Stimulated activated CD8-positive, alpha-beta memory T cell treated with anti-CD3 and anti-CD28 coated beads, Interleukin-4, amount 100 ng/mL, for 48 hours (primary cell): Measurements from ENCODE around the gene C4orf51.

Source experiments
- DNase-seq: peaks from one replicate; pipeline ENCODE4 v3.0.0-alpha.2; 2020

Gene C4orf51

DNA sequence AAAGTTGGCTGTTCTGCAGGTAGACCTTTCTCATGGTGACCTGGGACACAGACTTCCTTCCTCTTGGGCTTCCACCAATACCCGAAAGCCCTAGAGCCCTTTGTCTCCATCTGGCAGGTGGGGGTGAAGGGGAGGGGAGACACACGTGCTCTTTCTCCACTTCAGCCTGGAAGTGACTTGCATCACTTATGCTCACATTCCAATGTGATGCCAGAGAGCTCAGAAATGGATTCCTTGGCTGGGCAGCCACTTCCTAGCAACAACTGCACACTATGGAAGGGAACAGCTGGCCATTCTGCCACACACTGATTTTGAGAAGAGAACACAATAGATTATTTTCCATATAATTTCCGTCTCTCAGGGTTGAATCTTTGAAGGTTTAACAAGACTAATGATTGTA lies 36.3 kb downstream of the C4orf51 start:
- DNase-seq = no peak

- no peak for DNase-seq
Observed at GRCh38 chr4:145716661-145717200, 36.8 kb downstream of the C4orf51 start.

- peak; percentile 68 for DNase-seq
Observed at GRCh38 chr4:145719752-145720624, 40.0 kb downstream of the C4orf51 start.

- DNase-seq = peak; percentile 43
Observed at GRCh38 chr4:145720656-145721055, 40.7 kb downstream of the C4orf51 start.

DNA sequence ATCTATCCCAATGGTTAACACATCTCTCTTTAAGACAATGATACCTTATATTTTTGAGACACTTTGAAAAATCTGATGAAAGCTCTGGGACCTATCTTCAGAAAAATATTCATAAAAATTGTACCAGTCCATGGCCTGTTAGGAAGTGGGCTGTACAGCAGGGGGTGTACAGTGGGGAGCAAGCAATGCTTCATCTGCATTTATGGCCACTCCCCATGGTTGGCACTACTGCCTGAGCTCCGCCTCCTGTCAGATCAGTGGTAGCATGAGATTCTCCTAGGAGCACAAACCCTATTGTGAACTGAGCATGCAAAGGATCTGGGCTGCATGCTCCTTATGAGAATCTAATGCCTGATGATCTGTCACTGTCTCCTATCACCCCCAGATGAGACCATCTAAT lies 42.6 kb downstream of the C4orf51 start:
- DNase-seq = no peak

DNA sequence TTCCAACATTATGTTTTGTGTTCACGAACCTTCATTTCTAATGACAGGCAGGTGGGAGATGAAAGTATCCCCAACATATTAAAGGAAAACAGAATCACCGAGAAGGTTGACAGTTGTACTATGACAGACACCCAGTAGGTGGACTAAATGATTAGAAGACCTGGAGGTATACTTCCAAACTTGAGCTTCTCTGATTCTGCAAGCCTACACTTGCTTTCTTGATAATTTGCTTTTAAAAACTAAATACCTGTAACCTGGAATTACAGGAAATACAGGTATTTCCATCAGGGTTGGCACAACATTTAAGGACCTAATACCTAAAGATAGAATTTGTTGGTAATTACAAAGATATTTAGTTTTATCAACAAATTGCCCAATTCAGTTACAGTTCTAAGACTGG lies 43.4 kb downstream of the C4orf51 start:
- DNase-seq = no peak

GRCh38 chr4:145730026-145730425 lies 50.1 kb downstream of the C4orf51 start:
- DNase-seq = no peak

DNA sequence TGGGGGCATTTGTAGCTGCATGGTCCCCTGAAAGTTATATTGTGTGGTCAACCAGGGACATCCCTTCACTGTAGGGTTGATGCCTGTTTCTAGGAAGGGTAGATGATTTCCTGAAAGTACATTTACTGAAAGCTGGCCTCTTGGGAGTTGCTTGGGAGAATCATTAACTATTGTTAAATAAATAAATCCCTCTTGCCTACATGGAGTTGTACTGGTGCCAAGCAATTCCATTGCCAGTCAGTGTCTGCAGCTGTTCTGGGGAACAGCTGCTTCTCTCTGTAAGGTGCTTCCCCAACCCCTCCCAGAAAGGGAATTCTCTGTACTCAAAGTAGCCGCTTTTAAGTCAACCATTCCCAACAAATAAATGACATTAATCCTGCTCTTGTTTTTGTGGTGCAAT lies 51.1 kb downstream of the C4orf51 start:
- DNase-seq = no peak

GRCh38 chr4:145732001-145732815 lies 52.3 kb downstream of the C4orf51 start:
- DNase-seq = peak; percentile 47

DNA sequence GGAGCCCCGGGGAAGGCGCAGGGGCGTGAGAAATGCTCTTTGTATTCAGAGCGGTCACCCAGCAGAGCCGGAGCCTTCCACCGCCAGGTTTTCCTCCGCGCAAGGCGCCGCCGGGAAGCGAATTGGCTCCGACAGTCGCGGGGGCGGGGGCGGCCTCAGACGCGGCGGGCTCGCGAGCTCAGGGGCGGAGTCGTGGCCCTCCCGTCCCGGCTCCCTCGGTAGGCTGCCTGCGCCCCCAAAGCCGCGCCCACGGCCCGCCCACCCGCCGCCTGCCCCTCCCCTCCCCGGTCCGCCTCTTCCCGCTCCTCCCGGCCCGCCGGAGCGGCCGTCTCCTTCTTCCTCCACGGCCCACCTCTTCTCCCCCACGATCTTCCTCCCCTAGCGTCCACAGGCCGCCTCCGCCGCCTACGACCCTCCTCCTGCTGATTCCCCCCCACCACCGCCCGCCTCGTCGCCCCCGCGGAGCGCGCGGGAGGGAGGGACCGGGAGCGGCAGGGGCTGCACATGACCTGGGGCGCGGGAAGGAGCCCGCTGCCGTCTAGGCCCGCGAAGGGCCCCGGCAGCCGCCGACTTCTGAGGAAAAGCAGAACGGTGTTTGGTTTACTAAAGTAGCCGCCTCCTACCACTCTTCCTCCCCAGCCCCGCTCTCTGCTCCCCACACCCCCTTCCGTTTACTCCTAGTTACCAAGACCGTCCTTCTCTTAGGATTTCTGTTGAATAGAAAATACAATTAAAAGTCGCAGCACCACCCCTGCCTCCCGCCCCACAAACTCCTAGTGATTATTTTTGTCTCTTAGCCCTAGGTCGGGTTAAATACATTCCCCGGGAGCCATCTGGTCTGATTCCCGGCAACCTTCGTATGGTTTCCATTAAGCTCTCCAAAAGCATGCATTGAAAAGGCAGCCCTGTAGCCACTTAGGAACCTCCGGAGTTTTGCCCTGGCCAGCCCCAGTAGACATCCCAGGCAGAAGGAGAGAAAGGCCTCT lies 53.2 kb downstream of the C4orf51 start:
- peak; percentile 91 for DNase-seq

GRCh38 chr4:145734031-145734430 lies 54.1 kb downstream of the C4orf51 start:
- no peak for DNase-seq

DNA sequence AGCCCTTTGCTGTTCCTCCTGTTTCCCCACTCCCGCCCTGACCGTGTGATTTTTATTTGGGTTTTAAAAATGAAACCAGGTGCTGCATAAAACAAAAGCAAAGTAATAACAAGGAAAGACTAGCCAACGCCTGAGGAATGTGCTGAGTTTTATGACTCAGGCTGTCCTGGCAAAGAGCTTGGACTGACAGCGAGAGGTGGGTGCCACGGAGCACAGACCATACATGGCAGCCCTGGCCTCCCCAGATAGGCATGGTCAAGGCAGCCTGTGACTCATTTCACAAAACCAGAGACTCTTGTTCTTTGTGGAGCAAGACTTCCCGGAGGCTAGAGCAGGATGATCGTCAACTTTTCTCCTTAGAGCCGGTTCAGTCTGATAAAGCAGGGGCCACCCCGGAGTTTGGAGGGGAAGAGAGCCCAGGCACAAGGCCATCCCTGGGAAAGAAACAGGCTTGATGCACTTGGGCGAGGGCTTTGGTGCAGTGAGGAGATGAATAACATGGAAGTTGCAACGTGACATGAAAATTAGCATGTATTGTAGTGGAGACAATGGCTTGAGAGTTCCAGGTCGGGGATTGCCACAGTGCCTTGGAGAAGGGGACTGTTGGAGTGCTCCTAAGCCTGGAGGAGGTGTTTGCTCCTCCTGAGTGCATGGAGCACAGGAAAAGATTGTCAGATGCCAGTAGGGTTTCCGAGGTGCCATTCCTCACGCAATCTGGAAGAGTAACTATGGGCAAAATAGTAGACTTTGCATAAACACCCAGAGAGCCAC lies 54.8 kb downstream of the C4orf51 start:
- peak; percentile 46 for DNase-seq

DNA sequence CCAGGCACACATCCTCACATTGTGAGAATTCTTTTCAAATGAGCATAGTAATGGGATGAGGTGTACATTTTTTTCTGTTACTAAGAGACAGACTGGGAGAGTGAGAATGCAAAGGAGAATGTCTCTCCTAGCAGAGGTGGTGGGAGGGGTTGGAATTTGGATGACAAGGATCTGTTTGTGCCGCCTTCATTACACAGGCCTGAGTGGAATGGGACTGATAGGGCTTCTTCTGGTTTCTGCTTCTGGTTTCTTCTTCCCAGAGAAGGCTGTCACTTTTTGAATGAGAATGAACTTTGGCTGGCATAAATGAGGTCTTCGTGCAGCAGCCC lies 55.4 kb downstream of the C4orf51 start:
- DNase-seq = no peak

- no peak for DNase-seq
Observed at GRCh38 chr4:145735827-145736226, 55.9 kb downstream of the C4orf51 start.

GRCh38 chr4:145736241-145736831 lies 56.4 kb downstream of the C4orf51 start:
- no peak for DNase-seq

DNA sequence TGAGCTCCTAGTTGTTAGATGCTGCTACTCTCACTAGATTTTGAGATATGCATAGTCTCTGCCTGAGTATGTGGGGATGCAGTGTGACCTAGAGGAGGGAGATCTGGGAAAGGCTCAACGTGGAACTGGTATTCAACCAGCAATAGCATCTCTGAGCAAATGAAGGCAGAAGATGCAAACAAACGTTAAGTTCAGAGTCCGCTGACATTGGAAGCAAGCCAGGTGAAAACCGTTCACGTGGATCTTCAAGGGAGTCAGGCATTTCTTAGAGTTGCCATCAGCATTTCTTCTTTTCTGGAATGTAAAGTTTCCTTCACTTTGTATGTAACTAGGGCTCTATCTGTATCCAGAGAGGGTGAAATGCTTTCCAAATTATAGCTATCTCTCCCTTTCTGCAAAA lies 59.9 kb downstream of the C4orf51 start:
- no peak for DNase-seq

DNA sequence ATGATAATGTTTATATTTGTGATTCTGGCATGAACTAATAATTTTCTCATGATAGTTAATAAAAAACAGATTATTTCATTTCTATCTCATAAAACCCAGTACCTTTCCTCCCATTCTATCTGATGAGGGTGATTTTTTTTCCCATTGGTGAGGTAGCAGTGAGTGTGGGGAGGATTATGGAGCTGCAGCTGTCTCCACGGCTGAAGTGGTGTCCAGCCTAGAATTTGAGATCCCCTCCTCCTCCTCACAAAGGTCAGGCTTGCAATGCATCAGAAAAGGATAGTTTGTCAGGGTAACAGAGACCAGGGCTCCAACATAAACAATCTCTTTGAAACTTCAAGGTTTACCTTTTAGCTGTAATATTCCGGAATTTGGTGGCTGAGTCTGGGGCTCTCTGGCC lies 60.9 kb downstream of the C4orf51 start:
- no peak for DNase-seq

- no peak for DNase-seq
Observed at GRCh38 chr4:145743641-145744040, 63.7 kb downstream of the C4orf51 start.

DNA sequence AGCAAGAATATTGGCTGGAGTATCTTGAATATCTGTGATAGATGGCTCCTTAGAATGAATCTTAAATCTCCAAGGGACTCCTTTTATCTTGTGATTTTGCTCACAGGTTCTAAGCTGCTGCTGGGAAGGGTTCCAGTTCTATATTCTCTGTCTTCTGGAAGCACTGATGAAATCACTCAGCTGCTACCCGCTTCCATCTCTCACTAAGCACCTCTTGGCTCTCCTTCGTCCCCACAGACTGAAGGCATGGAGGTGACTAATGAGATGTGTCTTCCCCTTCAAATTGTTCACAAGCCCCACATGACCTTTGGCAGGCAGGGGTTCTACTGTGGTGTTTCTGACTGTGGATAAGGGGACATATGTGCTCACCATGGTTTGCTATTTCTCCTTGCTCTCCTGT lies 75.9 kb downstream of the C4orf51 start:
- DNase-seq = peak; percentile 45

DNA sequence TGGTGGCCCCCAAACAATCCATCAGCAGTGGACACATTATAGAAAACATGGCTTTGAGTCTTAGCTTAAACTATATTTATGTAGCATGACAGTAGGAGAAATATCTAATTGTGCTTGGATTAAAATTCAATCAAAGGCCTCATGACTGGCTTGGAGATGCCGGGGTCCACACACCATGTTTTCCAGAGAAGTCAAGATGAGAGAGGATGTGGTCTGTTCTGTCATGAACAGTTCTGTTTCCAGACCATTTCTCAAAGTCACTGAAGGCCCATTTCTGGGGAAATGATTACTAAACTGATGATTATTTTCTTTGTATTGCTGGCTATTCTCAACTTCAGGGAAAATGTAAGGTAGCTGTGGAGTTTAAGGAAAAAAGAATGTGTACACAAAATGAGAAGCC lies 76.3 kb downstream of the C4orf51 start:
- no peak for DNase-seq

- no peak for DNase-seq
Observed at GRCh38 chr4:145757188-145757587, 77.2 kb downstream of the C4orf51 start.
